Mesothelial cell of epicardium (in vitro differentiated cells): Measurements from ENCODE around the gene KIAA1614. TPM values are rescaled to one million over a fixed set of nuclear protein-coding genes. Genes with fewer than 3 reads are reported as not detected.

ENCODE experiments used
- DNase-seq, 2 experiments: peaks; one replicate each; pipeline ENCODE4 v3.0.0; 2021; ENCODE audit warnings: low spot score in 2 of 2; ENCODE audit not compliant: unreplicated experiment in 2 of 2
- H3K27ac Mint-ChIP-seq: 2 replicates; pipeline ENCODE4 v1.8.0; 2021; ENCODE audit warnings: mixed read lengths
- H3K27me3 Mint-ChIP-seq: 2 replicates; pipeline ENCODE4 v1.8.0; 2021; ENCODE audit warnings: low read depth, mixed read lengths
- H3K36me3 Mint-ChIP-seq: 2 replicates; pipeline ENCODE4 v1.8.0; 2021; ENCODE audit warnings: mixed read lengths
- H3K4me1 Mint-ChIP-seq: 2 replicates; pipeline ENCODE4 v1.8.0; 2021; ENCODE audit warnings: mixed read lengths
- H3K4me3 Mint-ChIP-seq: 2 replicates; pipeline ENCODE4 v1.8.0; 2021; ENCODE audit warnings: mild to moderate bottlenecking, moderate library complexity, mixed read lengths
- H3K9me3 Mint-ChIP-seq: 2 replicates; pipeline ENCODE4 v1.8.0; 2021; ENCODE audit warnings: mixed read lengths
- total RNA-seq: library from RNA; stranded (reverse); gene quantifications from 3 replicates; pipeline ENCODE4 v1.2.1, GENCODE V29; 2021
- TF ChIP-seq, protein P1 (sequence below): fragments of 200-600 bp; sonication (generic); IDR thresholded peaks from one replicate; pipeline ENCODE4 v1.5.0; 2021; ENCODE audit warnings: antibody characterized with exemption; ENCODE audit not compliant: unreplicated experiment

KIAA1614 gene
- total RNA-seq, 1 donor from 2014 or later: 7.3 TPM

DNA sequence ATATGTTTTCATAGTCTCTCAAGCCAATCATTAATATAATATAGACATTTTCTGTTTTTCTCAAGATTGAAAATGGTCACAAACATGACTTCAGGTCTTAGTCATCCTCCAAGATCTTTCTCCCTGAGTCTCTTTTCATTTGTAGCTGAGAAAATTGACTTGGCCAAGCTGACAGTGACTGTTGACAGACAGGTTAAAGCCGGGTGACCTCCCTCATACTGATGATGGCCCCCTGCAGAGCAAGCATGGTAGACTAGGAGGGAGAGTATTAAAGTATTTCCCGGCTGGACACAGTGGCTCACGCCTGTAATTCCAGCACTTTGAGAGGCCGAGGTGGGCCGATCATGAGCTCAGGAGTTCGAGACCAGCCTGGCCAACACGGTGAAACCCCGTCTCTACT lies 6.8 kb upstream of the KIAA1614 start:
- H3K4me1 Mint-ChIP-seq: no peaks in the 10 kb centered on the region
- H3K4me3 Mint-ChIP-seq: no peak overlapping the region
- H3K9me3 Mint-ChIP-seq: no peaks in the 10 kb centered on the region
- no peak for DNase-seq
- no peak overlapping the region for H3K27ac Mint-ChIP-seq
- no peaks in the 10 kb centered on the region for H3K36me3 Mint-ChIP-seq
- H3K27me3 Mint-ChIP-seq: no peaks in the 10 kb centered on the region
- TF ChIP-seq, protein P1, sequence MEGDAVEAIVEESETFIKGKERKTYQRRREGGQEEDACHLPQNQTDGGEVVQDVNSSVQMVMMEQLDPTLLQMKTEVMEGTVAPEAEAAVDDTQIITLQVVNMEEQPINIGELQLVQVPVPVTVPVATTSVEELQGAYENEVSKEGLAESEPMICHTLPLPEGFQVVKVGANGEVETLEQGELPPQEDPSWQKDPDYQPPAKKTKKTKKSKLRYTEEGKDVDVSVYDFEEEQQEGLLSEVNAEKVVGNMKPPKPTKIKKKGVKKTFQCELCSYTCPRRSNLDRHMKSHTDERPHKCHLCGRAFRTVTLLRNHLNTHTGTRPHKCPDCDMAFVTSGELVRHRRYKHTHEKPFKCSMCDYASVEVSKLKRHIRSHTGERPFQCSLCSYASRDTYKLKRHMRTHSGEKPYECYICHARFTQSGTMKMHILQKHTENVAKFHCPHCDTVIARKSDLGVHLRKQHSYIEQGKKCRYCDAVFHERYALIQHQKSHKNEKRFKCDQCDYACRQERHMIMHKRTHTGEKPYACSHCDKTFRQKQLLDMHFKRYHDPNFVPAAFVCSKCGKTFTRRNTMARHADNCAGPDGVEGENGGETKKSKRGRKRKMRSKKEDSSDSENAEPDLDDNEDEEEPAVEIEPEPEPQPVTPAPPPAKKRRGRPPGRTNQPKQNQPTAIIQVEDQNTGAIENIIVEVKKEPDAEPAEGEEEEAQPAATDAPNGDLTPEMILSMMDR: no peak

DNA sequence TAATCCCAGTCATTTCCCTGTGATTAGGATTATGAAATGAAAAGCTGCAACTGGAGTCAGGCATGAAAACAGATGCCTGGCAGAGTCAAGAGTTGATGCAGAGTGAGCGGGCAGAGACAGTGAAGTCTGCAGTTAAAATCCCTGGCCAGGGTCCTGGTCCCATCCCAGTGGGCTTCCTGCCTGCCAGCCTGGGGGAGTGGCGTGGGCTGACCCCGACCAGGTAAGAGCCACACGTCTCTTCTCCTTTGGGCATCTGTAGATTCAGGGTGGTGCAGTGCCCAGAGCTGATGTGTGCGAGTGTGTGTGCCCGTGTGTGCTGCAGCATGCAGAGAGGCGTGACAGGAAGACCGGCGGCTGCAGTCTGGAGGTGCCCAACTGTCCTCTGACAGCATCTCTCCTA lies 6.2 kb upstream of the KIAA1614 start:
- Mint-ChIP-seq H3K4me3 (no peak overlapping the region), H3K27me3 (no peaks in the 10 kb centered on the region), H3K9me3 (no peaks in the 10 kb centered on the region), H3K36me3 (no peaks in the 10 kb centered on the region), H3K27ac (no peak overlapping the region), H3K4me1 (peaks cover 5% of the 10 kb centered on the region)
- TF ChIP-seq, protein P1: no peak
- no peak for DNase-seq

DNA sequence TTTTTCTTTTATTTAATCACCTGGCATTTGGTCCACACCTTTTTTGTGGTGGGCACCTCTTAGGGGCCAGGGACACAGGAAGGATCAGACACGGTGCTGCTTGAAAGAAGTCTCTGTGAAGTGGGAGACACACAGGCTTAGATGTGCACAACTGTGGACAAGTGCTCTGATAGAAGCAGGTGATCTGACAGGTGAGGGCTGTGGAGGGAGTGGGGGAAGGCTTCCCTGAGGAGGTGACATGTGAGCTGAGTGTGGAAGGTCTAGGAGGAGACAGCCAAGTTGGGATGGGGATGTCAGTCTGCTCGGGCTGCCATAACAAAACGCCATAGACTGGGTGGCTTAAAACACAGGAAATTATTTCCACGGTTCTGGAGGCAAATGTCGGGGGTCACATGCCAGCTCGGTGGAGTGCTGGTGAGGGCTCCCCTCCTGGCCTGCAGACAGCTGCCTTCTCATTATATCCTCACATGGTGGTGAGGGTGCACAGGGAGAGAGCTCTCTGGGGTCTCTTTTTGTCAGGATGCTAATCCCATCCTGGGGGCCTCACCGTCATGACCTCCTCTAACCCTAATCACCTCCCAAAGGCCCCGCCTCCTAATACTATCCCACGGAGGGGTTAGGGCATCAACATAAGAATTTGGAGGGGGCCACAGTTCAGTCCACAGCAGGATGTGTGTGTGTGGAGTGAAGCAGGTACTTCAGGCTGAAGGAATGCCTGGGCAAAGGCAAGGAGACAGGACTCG lies 5.2 kb upstream of the KIAA1614 start:
- no peak for DNase-seq
- no peak overlapping the region for H3K27ac Mint-ChIP-seq
- H3K4me3 Mint-ChIP-seq: no peak overlapping the region
- no peaks in the 10 kb centered on the region for H3K36me3 Mint-ChIP-seq
- no peaks in the 10 kb centered on the region for H3K9me3 Mint-ChIP-seq
- H3K27me3 Mint-ChIP-seq: no peaks in the 10 kb centered on the region
- TF ChIP-seq, protein P1: no peak
- H3K4me1 Mint-ChIP-seq: peaks cover 10% of the 10 kb centered on the region

DNA sequence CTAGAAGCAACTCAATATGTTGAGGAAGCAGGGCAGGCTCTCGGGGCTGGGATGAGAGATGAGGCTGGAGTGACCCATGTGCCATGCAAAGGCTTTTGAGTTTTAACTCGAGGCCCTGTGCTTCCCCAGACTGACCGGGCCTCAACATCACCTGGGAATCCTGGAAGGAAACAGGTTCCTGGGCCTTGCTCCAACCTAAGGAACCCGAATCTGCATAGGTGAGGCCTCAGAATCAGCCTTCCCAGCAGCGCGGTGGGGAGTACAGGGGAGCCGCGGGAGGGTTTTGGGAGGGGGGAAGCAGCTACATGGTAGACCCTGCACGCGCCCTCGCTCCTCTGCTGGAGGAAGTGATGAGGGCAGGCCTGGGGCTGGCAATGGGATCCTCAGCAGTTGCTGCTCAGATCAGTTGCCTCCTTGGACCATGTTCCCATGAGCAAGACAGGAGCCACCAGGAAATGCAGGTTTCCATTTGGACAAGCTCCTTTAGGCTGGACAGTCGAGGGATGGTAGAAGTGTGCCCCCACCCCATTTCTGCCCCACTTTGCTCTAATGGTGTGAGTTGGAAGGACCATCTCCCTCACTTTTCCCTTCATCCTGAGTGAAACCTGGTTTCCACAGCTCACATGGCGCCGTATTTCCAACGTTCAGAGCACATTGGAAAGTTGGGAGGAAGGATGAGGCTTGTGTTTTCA lies 4.5 kb upstream of the KIAA1614 start:
- Mint-ChIP-seq H3K36me3 (no peaks in the 10 kb centered on the region), H3K9me3 (no peaks in the 10 kb centered on the region), H3K4me3 (no peak overlapping the region), H3K27me3 (no peaks in the 10 kb centered on the region), H3K4me1 (peaks cover 10% of the 10 kb centered on the region), H3K27ac (no peak overlapping the region)
- no peak for DNase-seq
- TF ChIP-seq, protein P1: no peak

DNA sequence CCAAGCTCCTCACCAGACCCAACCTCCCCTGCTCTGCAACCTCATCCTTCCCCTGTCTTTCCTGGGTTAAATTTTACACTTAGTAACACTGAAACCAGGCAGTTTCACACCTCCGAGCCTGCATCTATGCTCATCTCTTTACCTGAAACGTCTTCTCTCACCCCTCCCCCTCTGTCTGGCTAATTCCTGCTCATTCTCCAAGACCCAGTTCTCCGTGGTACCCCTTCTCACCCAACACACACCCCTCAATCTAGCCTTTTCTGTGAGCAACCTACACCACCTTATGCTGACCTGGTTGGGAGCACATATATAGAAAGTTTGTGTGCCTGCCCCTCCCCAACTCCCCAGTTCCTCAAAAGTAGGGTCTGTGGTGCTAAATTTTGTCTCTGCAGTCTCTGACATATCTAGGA lies 3.7 kb upstream of the KIAA1614 start:
- Mint-ChIP-seq H3K4me1 (peaks cover 17% of the 10 kb centered on the region), H3K36me3 (no peaks in the 10 kb centered on the region), H3K4me3 (no peak overlapping the region), H3K27me3 (no peaks in the 10 kb centered on the region), H3K27ac (no peak overlapping the region), H3K9me3 (no peaks in the 10 kb centered on the region)
- TF ChIP-seq, protein P1: no peak
- DNase-seq: no peak
